Esophagus muscularis mucosa (tissue), 3 donors: ENCODE results near the gene CYLD.

Source experiments
- CTCF ChIP-seq, 3 experiments: fragments of 200-600 bp in 2 of 3; fragments of 450-650 bp in 1 of 3; sonication (generic) in 2 of 3; IDR thresholded peaks; one replicate each; pipeline ENCODE4 v1.5.1; 2017 to 2019; ENCODE audit warnings: antibody characterized with exemption in 3 of 3, mild to moderate bottlenecking in 2 of 3, moderate library complexity in 1 of 3
- EP300 ChIP-seq: sonication (generic); formaldehyde crosslinking; IDR thresholded peaks from one replicate; pipeline ENCODE4 v1.6.1; 2017; ENCODE audit warnings: antibody characterized with exemption

GRCh38 chr16:50796829-50797228, 54.9 kb downstream of the CYLD start:
- TF ChIP-seq CTCF (IDR thresholded peaks at IDR 0.05) (no peak), EP300 (no peak)
